Endothelial cell of umbilical vein (primary cell): ENCODE results near the gene SMAD3. TPM values are rescaled to one million over a fixed set of nuclear protein-coding genes. Genes with fewer than 3 reads are reported as not detected.

Source experiments
- BruUV-seq: library from RNA; stranded (reverse); fragments of 400-500 nt; replicated peaks from 2 replicates; lab custom pipeline; 2021; lab: Mats Ljungman, UMichigan
- CTCF ChIA-PET: fragments of 300-600, 350-600 bp; sonication (Branson Sonifier 250); formaldehyde crosslinking; loops from one replicate; lab custom pipeline; 2021; ENCODE audit warnings: antibody characterized with exemption, inconsistent platforms; lab: Charles Lee
- POLR2A ChIA-PET: fragments of 300-600, 350-600 bp; sonication (Branson Sonifier 250); formaldehyde crosslinking; loops from one replicate; lab custom pipeline; 2021; ENCODE audit warnings: antibody characterized with exemption, inconsistent platforms; lab: Charles Lee
- DNase-seq: peaks from one replicate; pipeline ENCODE4 v3.0.0-alpha.2; 2011; ENCODE audit warnings: low read depth, low spot score
- FAIRE-seq: peaks from 2 replicates; lab custom pipeline; 2011; peaks lifted over from hg19 to GRCh38; lab: Jason Lieb, UNC
- H2AFZ ChIP-seq: 2 replicates; pipeline ENCODE4 v1.6.0; 2012; ENCODE audit warnings: low read depth, low read length, control low read depth, inconsistent platforms
- H3K27ac ChIP-seq: 2 replicates; pipeline ENCODE4 v1.5.1; 2011; ENCODE audit warnings: low read depth, mild to moderate bottlenecking, control low read depth, low read length, moderate library complexity; ENCODE audit not compliant: insufficient read depth
- H3K27me3 ChIP-seq, 2 experiments: 2 replicates each; pipeline versions ENCODE4 v1.6.0 to v1.6.1; 2011; ENCODE audit warnings: low read length in 2 of 2, mixed read lengths in 1 of 2; ENCODE audit not compliant: control insufficient read depth in 2 of 2, insufficient read depth in 2 of 2
- H3K36me3 ChIP-seq, 2 experiments: 2 replicates in 1 of 2; 3 replicates in 1 of 2; pipeline ENCODE4 v1.5.1; 2011; ENCODE audit warnings: low read length in 2 of 2, mild to moderate bottlenecking in 1 of 2, moderate library complexity in 1 of 2; ENCODE audit not compliant: control insufficient read depth in 2 of 2, insufficient read depth in 2 of 2; ENCODE audit errors: extremely low read depth in 1 of 2
- H3K4me1 ChIP-seq: 3 replicates; pipeline ENCODE4 v1.5.1; 2011; ENCODE audit warnings: mild to moderate bottlenecking, low read length; ENCODE audit not compliant: control insufficient read depth, insufficient read depth; ENCODE audit errors: extremely low read depth
- H3K4me2 ChIP-seq: 2 replicates; pipeline ENCODE4 v1.6.1; 2011; ENCODE audit warnings: low read length, control low read depth, mixed read lengths; ENCODE audit not compliant: insufficient read depth
- H3K4me3 ChIP-seq, 3 experiments: fragments of 200-600 bp in 1 of 3; sonication (generic), shearing (Covaris generic) in 1 of 3; replicated peaks in 1 of 3; 2 replicates each; pipeline ENCODE4 v1.5.1; 2011 to 2016; ENCODE audit warnings: control low read depth in 3 of 3, low read length in 3 of 3, mild to moderate bottlenecking in 2 of 3, inconsistent platforms in 1 of 3, low read depth in 1 of 3, moderate library complexity in 1 of 3; ENCODE audit not compliant: insufficient read depth in 1 of 3
- H3K79me2 ChIP-seq: 2 replicates; pipeline ENCODE4 v1.6.0; 2012; ENCODE audit warnings: low read length, inconsistent platforms; ENCODE audit not compliant: control insufficient read depth, insufficient read depth
- H3K9ac ChIP-seq: replicated peaks from 2 replicates; pipeline ENCODE3; 2011; ENCODE audit warnings: low read length, control low read depth; ENCODE audit not compliant: insufficient read depth; ENCODE audit errors: extremely low read depth
- H3K9me1 ChIP-seq: replicated peaks from 3 replicates; pipeline ENCODE4 v1.6.0; 2011; ENCODE audit warnings: mild to moderate bottlenecking, low read length; ENCODE audit not compliant: control insufficient read depth, insufficient read depth; ENCODE audit errors: extremely low read depth
- H3K9me3 ChIP-seq: replicated peaks from 2 replicates; pipeline ENCODE4 v1.5.1; 2012; ENCODE audit warnings: low read length, inconsistent platforms; ENCODE audit not compliant: control insufficient read depth, insufficient read depth
- H4K20me1 ChIP-seq: replicated peaks from 2 replicates; pipeline ENCODE3; 2011; ENCODE audit warnings: mild to moderate bottlenecking, low read length; ENCODE audit not compliant: control insufficient read depth, insufficient read depth; ENCODE audit errors: extremely low read depth
- JUN ChIP-seq: IDR thresholded peaks from 2 replicates; pipeline ENCODE4 v1.6.1; 2011; ENCODE audit warnings: borderline replicate concordance, low read depth; ENCODE audit not compliant: insufficient read length, insufficient read depth
- POLR2AphosphoS5 ChIP-seq: IDR thresholded peaks from 2 replicates; pipeline ENCODE4 v1.6.1; 2012; ENCODE audit warnings: low read depth, mild to moderate bottlenecking, control low read depth, low read length, moderate library complexity; ENCODE audit not compliant: insufficient read depth
- dilution Hi-C: fragments of 300-500 bp; cut with MboI; formaldehyde crosslinking; loops from one replicate; pipeline ENCODE4 v1.15.0; 2019; ENCODE audit warnings: low sequenced_read_pairs; ENCODE audit not compliant: extremely low pct_ligation_motif_present
- intact Hi-C: fragments of 100-400 bp; cut with micrococcal nuclease; formaldehyde crosslinking; loops from one replicate; pipeline ENCODE4 v1.10.0; 2022
- polyA plus RNA-seq, 4 experiments: library from polyadenylated mRNA; depleted of rRNA in 3 of 4; stranded (reverse) in 3 of 4; unstranded in 1 of 4; fragments of >200 nt; gene quantifications; 2 replicates each; pipeline versions ENCODE4 v1.2.1 to v1.2.3, GENCODE V29; 2011 to 2012; ENCODE audit warnings: missing spikeins in 1 of 4
- total RNA-seq: library from RNA; stranded (reverse); gene quantifications from 2 replicates; pipeline ENCODE4 v1.2.3, GENCODE V29; 2021
- TF ChIP-seq, protein P1 (sequence below), 2 donors: IDR thresholded peaks; 1 replicate in 1 of 2; 2 replicates in 1 of 2; pipeline ENCODE4 v1.5.1; 2011; ENCODE audit warnings: low read length in 2 of 2, mild to moderate bottlenecking in 2 of 2, moderate library complexity in 2 of 2, control low read depth in 1 of 2, inconsistent platforms in 1 of 2, low read depth in 1 of 2; ENCODE audit not compliant: insufficient read depth in 1 of 2; ENCODE audit errors: extremely low read depth in 1 of 2

The SMAD3 gene
- total and polyA plus RNA-seq, 2 donors (not counting 3 experiments of a cell fraction or from before 2014, with no cell fraction given), result 56.4 to 88.2 TPM

- ChIA-PET POLR2A (interaction anchor here (1.0 kb wide), 1 partner anchor 30 kb away, joined by 3 read pairs; no protein-coding TSS in a partner anchor), CTCF (interaction anchor here (0.9 kb wide), 1 partner anchor 18 kb away, joined by 3 read pairs; no protein-coding TSS in a partner anchor)
- no peaks in the 10 kb centered on the region for H3K9me3 ChIP-seq
- H3K4me1 ChIP-seq, result peaks cover 35% of the 10 kb centered on the region
- peak overlapping the region; percentile 84 for H2AFZ ChIP-seq
- H3K9ac ChIP-seq, result peak overlapping the region; percentile 51
- dilution Hi-C loops, result no loop called here
- H3K4me3 ChIP-seq, result no peak overlapping the region
- peak; percentile 56 for TF ChIP-seq POLR2AphosphoS5
- peak; percentile 24 for TF ChIP-seq JUN
- TF ChIP-seq, protein P1, sequence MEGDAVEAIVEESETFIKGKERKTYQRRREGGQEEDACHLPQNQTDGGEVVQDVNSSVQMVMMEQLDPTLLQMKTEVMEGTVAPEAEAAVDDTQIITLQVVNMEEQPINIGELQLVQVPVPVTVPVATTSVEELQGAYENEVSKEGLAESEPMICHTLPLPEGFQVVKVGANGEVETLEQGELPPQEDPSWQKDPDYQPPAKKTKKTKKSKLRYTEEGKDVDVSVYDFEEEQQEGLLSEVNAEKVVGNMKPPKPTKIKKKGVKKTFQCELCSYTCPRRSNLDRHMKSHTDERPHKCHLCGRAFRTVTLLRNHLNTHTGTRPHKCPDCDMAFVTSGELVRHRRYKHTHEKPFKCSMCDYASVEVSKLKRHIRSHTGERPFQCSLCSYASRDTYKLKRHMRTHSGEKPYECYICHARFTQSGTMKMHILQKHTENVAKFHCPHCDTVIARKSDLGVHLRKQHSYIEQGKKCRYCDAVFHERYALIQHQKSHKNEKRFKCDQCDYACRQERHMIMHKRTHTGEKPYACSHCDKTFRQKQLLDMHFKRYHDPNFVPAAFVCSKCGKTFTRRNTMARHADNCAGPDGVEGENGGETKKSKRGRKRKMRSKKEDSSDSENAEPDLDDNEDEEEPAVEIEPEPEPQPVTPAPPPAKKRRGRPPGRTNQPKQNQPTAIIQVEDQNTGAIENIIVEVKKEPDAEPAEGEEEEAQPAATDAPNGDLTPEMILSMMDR (IDR thresholded peaks at IDR 0.05; ENCODE audit: extremely low read depth in 1 of 2, insufficient read depth in 1 of 2, low read depth in 1 of 2, low read length in 2 of 2), result no peak
- FAIRE-seq, result peak; percentile 88
- peak; percentile 45 for DNase-seq
- H3K79me2 ChIP-seq, result no peaks in the 10 kb centered on the region
- peak overlapping the region; percentile 84 for H3K27ac ChIP-seq
- no TSS peak for BruUV-seq
- intact Hi-C loops, result loop anchor here (1.0 to 5.0 kb wide), 2 partner anchors 21 to 87 kb away; partner anchors contain the start of gene SMAD3
- no peaks in the 10 kb centered on the region for H4K20me1 ChIP-seq
- no peaks in the 10 kb centered on the region for H3K9me1 ChIP-seq
- no peaks in the 10 kb centered on the region for H3K27me3 ChIP-seq
- no peaks in the 10 kb centered on the region for H3K36me3 ChIP-seq
- peak overlapping the region; percentile 7 for H3K4me2 ChIP-seq
Observed at GRCh38 chr15:67043939-67044771, 21.2 kb upstream of the SMAD3 start.
